HG02798 (cell line): ENCODE measurements around the gene STX1A.

Source experiments
- ATAC-seq: cut with Tn5 transposase; IDR thresholded peaks from one replicate; pipeline ENCODE4 v1.9.1; 2021; ENCODE audit warnings: mild to moderate bottlenecking; ENCODE audit not compliant: unreplicated experiment, poor library complexity

The STX1A gene

GRCh38 chr7:73718905-73719805 is at the start of gene STX1A:
TSS of gene STX1A (minus strand) at chr7:73719669. CDS start at chr7:73719631, 38 bp downstream.
- ATAC-seq = peak; percentile 82

GRCh38 chr7:73768641-73769480 is 49.4 kb upstream of the STX1A start:
- no peak for ATAC-seq

GRCh38 chr7:73766556-73767229 is 47.2 kb upstream of the STX1A start:
- no peak for ATAC-seq

- ATAC-seq = no peak
Observed at GRCh38 chr7:73762659-73762999, 43.2 kb upstream of the STX1A start.

GRCh38 chr7:73761854-73762658 is 42.6 kb upstream of the STX1A start:
- no peak for ATAC-seq

GRCh38 chr7:73758581-73759138 is 39.2 kb upstream of the STX1A start:
- ATAC-seq = no peak

GRCh38 chr7:73749931-73750776 is 30.7 kb upstream of the STX1A start:
- no peak for ATAC-seq

- no peak for ATAC-seq
Observed at GRCh38 chr7:73746378-73746777, 26.9 kb upstream of the STX1A start.

GRCh38 chr7:73742753-73743641 is 23.5 kb upstream of the STX1A start:
- ATAC-seq = no peak

GRCh38 chr7:73742338-73742752 is 22.9 kb upstream of the STX1A start:
- ATAC-seq = no peak

- ATAC-seq = no peak
Observed at GRCh38 chr7:73741600-73741999, 22.1 kb upstream of the STX1A start.

GRCh38 chr7:73740771-73741170 is 21.3 kb upstream of the STX1A start:
- no peak for ATAC-seq

- ATAC-seq = no peak
Observed at GRCh38 chr7:73740212-73740611, 20.7 kb upstream of the STX1A start.

- no peak for ATAC-seq
Observed at GRCh38 chr7:73739387-73739767, 19.9 kb upstream of the STX1A start.

GRCh38 chr7:73738612-73739386 is 19.3 kb upstream of the STX1A start, which contains the start of gene ABHD11:
TSS of gene ABHD11 (minus strand) at chr7:73738802. CDS start at chr7:73738770, 32 bp downstream.
- peak; percentile 92 for ATAC-seq

- peak; percentile 18 for ATAC-seq
Observed at GRCh38 chr7:73738220-73738611, 18.7 kb upstream of the STX1A start.
